GM19025 (cell line): ENCODE data around the gene SAXO1.

ENCODE experiments used
- ATAC-seq: cut with Tn5 transposase; IDR thresholded peaks from one replicate; pipeline ENCODE4 v1.9.1; 2021; ENCODE audit warnings: mild to moderate bottlenecking, low read depth, moderate library complexity; ENCODE audit not compliant: unreplicated experiment

SAXO1 gene

GRCh38 chr9:18921366-18922075 lies 111.5 kb downstream of the SAXO1 start:
- ATAC-seq = no peak

GRCh38 chr9:18920141-18921084 lies 112.6 kb downstream of the SAXO1 start:
- ATAC-seq = no peak

- no peak for ATAC-seq
These were observed 121.2 kb downstream of the SAXO1 start for GRCh38 chr9:18911714-18912342.

- ATAC-seq = no peak
These were observed 122.1 kb downstream of the SAXO1 start for GRCh38 chr9:18910916-18911315.

- ATAC-seq = no peak
These were observed 122.6 kb downstream of the SAXO1 start for GRCh38 chr9:18910435-18910834.

GRCh38 chr9:18909140-18910018 lies 123.6 kb downstream of the SAXO1 start:
- no peak for ATAC-seq

GRCh38 chr9:18907927-18908625 lies 124.9 kb downstream of the SAXO1 start:
- ATAC-seq = no peak

- no peak for ATAC-seq
These were observed 126.2 kb downstream of the SAXO1 start for GRCh38 chr9:18906656-18907395.

GRCh38 chr9:18905883-18906629 lies 127.0 kb downstream of the SAXO1 start:
- ATAC-seq = no peak

- ATAC-seq = no peak
These were observed 127.8 kb downstream of the SAXO1 start for GRCh38 chr9:18905028-18905882.

- no peak for ATAC-seq
These were observed 129.6 kb downstream of the SAXO1 start for GRCh38 chr9:18903450-18903849.

GRCh38 chr9:18896531-18897179 lies 136.4 kb downstream of the SAXO1 start:
- ATAC-seq = no peak

GRCh38 chr9:18896004-18896403 lies 137.0 kb downstream of the SAXO1 start:
- ATAC-seq = no peak

- ATAC-seq = no peak
These were observed 139.5 kb downstream of the SAXO1 start for GRCh38 chr9:18893491-18893890.

- no peak for ATAC-seq
These were observed 140.0 kb downstream of the SAXO1 start for GRCh38 chr9:18893046-18893445.

GRCh38 chr9:18891946-18892670 lies 140.9 kb downstream of the SAXO1 start:
- ATAC-seq = no peak
